Erythroblast (primary cell): ENCODE results near the gene PDLIM3.

Experiments
- GATA1 ChIP-seq: IDR thresholded peaks from 2 replicates; pipeline ENCODE4 v1.6.1; 2011; ENCODE audit warnings: low read depth, mild to moderate bottlenecking, control low read depth, low read length, moderate library complexity
- POLR2A ChIP-seq: IDR thresholded peaks from 2 replicates; pipeline ENCODE4 v1.6.1; 2011; ENCODE audit warnings: mild to moderate bottlenecking, low read length

DNA sequence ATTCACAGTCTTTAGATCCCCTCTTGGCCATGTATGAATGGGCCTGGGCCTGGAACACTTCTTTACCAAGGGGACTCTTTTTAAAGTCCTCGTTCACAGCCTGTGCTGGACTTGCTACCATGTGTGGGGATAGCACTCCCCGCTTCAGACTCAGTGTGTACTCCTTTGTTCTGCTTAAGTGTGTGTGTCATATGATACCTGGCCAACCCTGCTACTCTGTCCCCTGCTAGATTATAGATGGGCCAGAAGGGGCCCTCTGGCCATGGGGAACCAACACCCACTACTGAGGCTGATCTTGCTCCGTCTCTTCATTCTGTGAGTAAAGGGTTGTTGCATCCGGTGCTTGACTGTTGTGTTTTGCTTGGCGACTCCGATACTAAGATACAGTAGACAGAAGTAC lies 71.8 kb downstream of the PDLIM3 start:
- TF ChIP-seq POLR2A (no peak), GATA1 (no peak)
